NCI-H1694 (cell line): Measurements from ENCODE around the gene ZNF862.
A peak's percentile ranks its signal among the peaks of the same experiment; 100 is the strongest.

Source experiments
- DNase-seq: peaks from one replicate; lab custom pipeline; 2025; lab: John Stamatoyannopoulos, UW

Gene ZNF862

GRCh38 chr7:149866139-149866778 is 28.1 kb downstream of the ZNF862 start:
- DNase-seq = no peak

- DNase-seq = no peak
Observed at GRCh38 chr7:149866779-149867447, 28.7 kb downstream of the ZNF862 start.

GRCh38 chr7:149867762-149868622 is 29.8 kb downstream of the ZNF862 start:
- DNase-seq = no peak

- DNase-seq = no peak
Observed at GRCh38 chr7:149868623-149869290, 30.6 kb downstream of the ZNF862 start.

- no peak for DNase-seq
Observed at GRCh38 chr7:149869291-149869650, 31.1 kb downstream of the ZNF862 start.

- no peak for DNase-seq
Observed at GRCh38 chr7:149869867-149870266, 31.7 kb downstream of the ZNF862 start.

- no peak for DNase-seq
Observed at GRCh38 chr7:149870274-149870673, 32.1 kb downstream of the ZNF862 start.

- no peak for DNase-seq
Observed at GRCh38 chr7:149870701-149871483, 32.7 kb downstream of the ZNF862 start.

GRCh38 chr7:149871576-149871975 is 33.4 kb downstream of the ZNF862 start:
- no peak for DNase-seq

- no peak for DNase-seq
Observed at GRCh38 chr7:149872419-149873073, 34.4 kb downstream of the ZNF862 start.

GRCh38 chr7:149873074-149873969 is 35.1 kb downstream of the ZNF862 start, which contains the start of gene ATP6V0E2:
ATP6V0E2 (plus strand) TSS chr7:149873969; CDS start chr7:149874066, 97 bp downstream.
- peak; percentile 93 for DNase-seq

- DNase-seq = no peak
Observed at GRCh38 chr7:149873970-149874643, 35.9 kb downstream of the ZNF862 start.

- no peak for DNase-seq
Observed at GRCh38 chr7:149874644-149875028, 36.5 kb downstream of the ZNF862 start.

GRCh38 chr7:149875396-149875795 is 37.2 kb downstream of the ZNF862 start:
- no peak for DNase-seq

GRCh38 chr7:149877890-149878522 is 39.8 kb downstream of the ZNF862 start:
- no peak for DNase-seq

- peak; percentile 79 for DNase-seq
Observed at GRCh38 chr7:149878523-149878921, 40.3 kb downstream of the ZNF862 start.

GRCh38 chr7:149879271-149879743 is 41.1 kb downstream of the ZNF862 start:
- no peak for DNase-seq

GRCh38 chr7:149879766-149880637 is 41.8 kb downstream of the ZNF862 start:
- DNase-seq = peak; percentile 45
